Subcutaneous adipose tissue (tissue), 4 donors: ENCODE results near the gene FBLN5. TPM values are rescaled to one million over a fixed set of nuclear protein-coding genes. Genes with fewer than 3 reads are reported as not detected.

Experiments used
- total RNA-seq, 4 donors: library from RNA; depleted of rRNA; stranded (reverse); fragments of >200 nt; gene quantifications; one replicate each; pipeline ENCODE4 v1.1.0, GENCODE V29; 2016
- TF ChIP-seq, protein P1 (sequence below): fragments of 450-650 bp; IDR thresholded peaks from one replicate; pipeline ENCODE4 v1.5.1; 2016; ENCODE audit warnings: low read depth, mild to moderate bottlenecking, control low read depth, antibody characterized with exemption, moderate library complexity

The FBLN5 gene
- total RNA-seq, 4 donors from 2014 or later = 108 to 158 (median 142) TPM

- TF ChIP-seq, protein P1, sequence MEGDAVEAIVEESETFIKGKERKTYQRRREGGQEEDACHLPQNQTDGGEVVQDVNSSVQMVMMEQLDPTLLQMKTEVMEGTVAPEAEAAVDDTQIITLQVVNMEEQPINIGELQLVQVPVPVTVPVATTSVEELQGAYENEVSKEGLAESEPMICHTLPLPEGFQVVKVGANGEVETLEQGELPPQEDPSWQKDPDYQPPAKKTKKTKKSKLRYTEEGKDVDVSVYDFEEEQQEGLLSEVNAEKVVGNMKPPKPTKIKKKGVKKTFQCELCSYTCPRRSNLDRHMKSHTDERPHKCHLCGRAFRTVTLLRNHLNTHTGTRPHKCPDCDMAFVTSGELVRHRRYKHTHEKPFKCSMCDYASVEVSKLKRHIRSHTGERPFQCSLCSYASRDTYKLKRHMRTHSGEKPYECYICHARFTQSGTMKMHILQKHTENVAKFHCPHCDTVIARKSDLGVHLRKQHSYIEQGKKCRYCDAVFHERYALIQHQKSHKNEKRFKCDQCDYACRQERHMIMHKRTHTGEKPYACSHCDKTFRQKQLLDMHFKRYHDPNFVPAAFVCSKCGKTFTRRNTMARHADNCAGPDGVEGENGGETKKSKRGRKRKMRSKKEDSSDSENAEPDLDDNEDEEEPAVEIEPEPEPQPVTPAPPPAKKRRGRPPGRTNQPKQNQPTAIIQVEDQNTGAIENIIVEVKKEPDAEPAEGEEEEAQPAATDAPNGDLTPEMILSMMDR = no peak
Observed at GRCh38 chr14:91904483-91904882, 43.0 kb downstream of the FBLN5 start.

DNA sequence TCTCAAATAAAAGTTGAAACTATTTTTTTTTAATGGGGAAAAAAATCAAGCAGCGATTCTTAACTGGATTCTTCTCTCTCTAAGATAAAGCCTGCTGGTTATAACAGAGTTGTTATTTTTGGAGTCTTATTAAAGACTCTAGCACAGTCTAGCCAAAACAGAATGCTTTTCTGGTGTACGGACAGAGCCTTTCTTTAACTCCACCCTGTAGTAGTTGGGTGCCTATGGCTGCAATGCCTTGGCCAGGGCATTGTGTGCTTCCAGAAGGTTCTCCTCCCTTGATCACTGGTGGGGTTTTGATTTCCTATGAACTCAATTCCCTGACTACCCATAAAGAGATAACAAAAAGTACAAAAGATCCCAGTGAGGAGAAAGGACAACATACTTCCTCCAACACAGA lies 44.4 kb downstream of the FBLN5 start:
- TF ChIP-seq, protein P1 = no peak

GRCh38 chr14:91902336-91902735 lies 45.2 kb downstream of the FBLN5 start:
- TF ChIP-seq, protein P1 = no peak

GRCh38 chr14:91901449-91902226 lies 45.9 kb downstream of the FBLN5 start:
- TF ChIP-seq, protein P1 = no peak

- TF ChIP-seq, protein P1 = no peak
Observed at GRCh38 chr14:91899806-91900205, 47.7 kb downstream of the FBLN5 start.

GRCh38 chr14:91899213-91899612 lies 48.3 kb downstream of the FBLN5 start:
- TF ChIP-seq, protein P1 = no peak

- TF ChIP-seq, protein P1 = no peak
Observed at GRCh38 chr14:91898372-91898771, 49.1 kb downstream of the FBLN5 start.
